WERI-Rb-1 (cell line): Measurements from ENCODE around the gene ACP5.
"Not testable (repeated sequence)": the region's sequence is repeated elsewhere in the genome, so short reads cannot be mapped to it uniquely, and the experiment has no call there.

Experiments used
- DNase-seq: peaks from one replicate; pipeline ENCODE4 v3.0.0-alpha.2; 2020
- H3K27ac ChIP-seq: fragments of 250-450 bp; sonication (Bioruptor Pico); 2 replicates; pipeline ENCODE4 v1.5.1; 2020; ENCODE audit warnings: mild to moderate bottlenecking, moderate library complexity
- H3K27me3 ChIP-seq: fragments of 250-450 bp; sonication (Bioruptor Pico); 2 replicates; pipeline ENCODE4 v1.5.1; 2021; ENCODE audit warnings: mild to moderate bottlenecking, low read depth, moderate library complexity; ENCODE audit not compliant: insufficient read depth, severe bottlenecking
- H3K36me3 ChIP-seq: fragments of 250-450 bp; sonication (Bioruptor Pico); 2 replicates; pipeline ENCODE4 v1.5.1; 2020; ENCODE audit warnings: mild to moderate bottlenecking, moderate library complexity
- H3K4me3 ChIP-seq: 2 replicates; pipeline ENCODE4 v1.5.1; 2011; ENCODE audit warnings: low read depth, mild to moderate bottlenecking, control low read depth, low read length
- H3K9me3 ChIP-seq: fragments of 250-450 bp; sonication (Bioruptor Pico); 2 replicates; pipeline ENCODE4 v1.5.1; 2021; ENCODE audit warnings: mild to moderate bottlenecking, moderate library complexity; ENCODE audit not compliant: severe bottlenecking
- TF ChIP-seq, protein P1 (sequence below): IDR thresholded peaks from 2 replicates; pipeline ENCODE4 v1.5.1; 2011; ENCODE audit warnings: low read depth, mild to moderate bottlenecking, control low read depth, inconsistent platforms, low read length

The ACP5 gene

DNA sequence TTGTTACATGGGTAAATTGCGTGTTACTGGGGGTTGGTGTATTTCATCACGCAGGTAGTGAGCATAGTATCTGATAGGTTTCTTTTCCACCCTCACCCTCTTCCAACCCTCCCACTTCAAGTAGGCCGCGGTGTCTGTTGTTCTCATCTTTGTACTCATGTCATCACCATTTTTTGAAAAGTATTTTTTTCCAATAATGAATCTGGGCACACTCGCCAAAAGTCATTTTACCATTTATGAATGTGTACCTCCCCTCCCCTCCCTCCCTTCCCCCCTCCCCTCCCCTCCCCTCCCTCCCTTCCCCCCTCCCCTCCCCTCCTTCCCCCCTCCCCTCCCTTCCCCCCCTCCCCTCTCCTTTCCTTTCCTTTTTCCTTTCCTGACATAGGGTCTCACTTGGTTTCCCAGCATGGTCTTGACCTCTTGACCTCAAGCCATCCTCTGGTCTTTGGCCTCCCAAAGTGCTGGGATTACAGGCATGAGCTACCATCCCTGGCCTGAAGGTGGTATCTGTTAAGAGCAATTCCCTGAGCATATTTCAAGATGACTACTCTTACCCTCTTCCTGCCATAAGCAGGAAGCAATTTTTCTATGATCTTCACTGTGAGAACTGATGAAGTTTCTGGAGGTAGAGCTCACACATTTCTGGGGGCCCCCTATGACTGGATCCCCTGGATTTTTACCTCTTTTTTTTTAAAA, 35.5 kb upstream of the ACP5 start:
- no peak overlapping the region for H3K4me3 ChIP-seq
- no peak for DNase-seq
- H3K9me3 ChIP-seq, result peaks cover 17% of the 10 kb centered on the region
- TF ChIP-seq, protein P1, sequence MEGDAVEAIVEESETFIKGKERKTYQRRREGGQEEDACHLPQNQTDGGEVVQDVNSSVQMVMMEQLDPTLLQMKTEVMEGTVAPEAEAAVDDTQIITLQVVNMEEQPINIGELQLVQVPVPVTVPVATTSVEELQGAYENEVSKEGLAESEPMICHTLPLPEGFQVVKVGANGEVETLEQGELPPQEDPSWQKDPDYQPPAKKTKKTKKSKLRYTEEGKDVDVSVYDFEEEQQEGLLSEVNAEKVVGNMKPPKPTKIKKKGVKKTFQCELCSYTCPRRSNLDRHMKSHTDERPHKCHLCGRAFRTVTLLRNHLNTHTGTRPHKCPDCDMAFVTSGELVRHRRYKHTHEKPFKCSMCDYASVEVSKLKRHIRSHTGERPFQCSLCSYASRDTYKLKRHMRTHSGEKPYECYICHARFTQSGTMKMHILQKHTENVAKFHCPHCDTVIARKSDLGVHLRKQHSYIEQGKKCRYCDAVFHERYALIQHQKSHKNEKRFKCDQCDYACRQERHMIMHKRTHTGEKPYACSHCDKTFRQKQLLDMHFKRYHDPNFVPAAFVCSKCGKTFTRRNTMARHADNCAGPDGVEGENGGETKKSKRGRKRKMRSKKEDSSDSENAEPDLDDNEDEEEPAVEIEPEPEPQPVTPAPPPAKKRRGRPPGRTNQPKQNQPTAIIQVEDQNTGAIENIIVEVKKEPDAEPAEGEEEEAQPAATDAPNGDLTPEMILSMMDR, result 0 out of 2 replicates have a peak, but pooled peaks have one; percentile 10
- H3K27ac ChIP-seq, result no peak overlapping the region
- H3K36me3 ChIP-seq, result peaks cover 41% of the 10 kb centered on the region
- H3K27me3 ChIP-seq, result no peaks in the 10 kb centered on the region

DNA sequence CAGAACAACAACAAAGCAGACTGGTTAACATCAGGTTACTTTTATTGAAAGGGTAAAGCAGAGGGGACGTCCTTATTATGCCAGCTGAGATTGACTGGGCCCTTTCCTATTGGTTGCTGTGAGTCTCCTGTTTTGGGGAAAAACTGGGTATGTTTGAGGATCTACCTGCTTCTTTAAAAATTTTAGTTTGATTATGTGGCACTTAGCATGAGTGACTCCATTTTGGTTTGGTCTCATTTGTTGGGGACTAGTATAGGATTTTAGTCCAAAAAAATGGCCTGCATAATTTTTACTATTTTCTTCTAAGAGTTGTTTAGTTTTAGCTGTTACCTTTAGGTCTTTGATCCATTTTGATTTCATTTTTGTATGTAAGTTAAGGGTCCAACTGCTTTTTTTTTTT, 34.3 kb upstream of the ACP5 start:
- Histone ChIP-seq H3K9me3 (peaks cover 5% of the 10 kb centered on the region), H3K4me3 (no peak overlapping the region), H3K27me3 (no peaks in the 10 kb centered on the region), H3K27ac (no peak overlapping the region), H3K36me3 (peaks cover 35% of the 10 kb centered on the region)
- TF ChIP-seq, protein P1, result no peak
- DNase-seq, result no peak

- Histone ChIP-seq H3K27ac (no peak overlapping the region), H3K36me3 (peaks cover 40% of the 10 kb centered on the region), H3K27me3 (no peaks in the 10 kb centered on the region), H3K4me3 (no peak overlapping the region), H3K9me3 (peaks cover 4% of the 10 kb centered on the region)
- TF ChIP-seq, protein P1, result no peak
- DNase-seq, result no peak
Observed at GRCh38 chr19:11606484-11606883, 29.0 kb upstream of the ACP5 start.

DNA sequence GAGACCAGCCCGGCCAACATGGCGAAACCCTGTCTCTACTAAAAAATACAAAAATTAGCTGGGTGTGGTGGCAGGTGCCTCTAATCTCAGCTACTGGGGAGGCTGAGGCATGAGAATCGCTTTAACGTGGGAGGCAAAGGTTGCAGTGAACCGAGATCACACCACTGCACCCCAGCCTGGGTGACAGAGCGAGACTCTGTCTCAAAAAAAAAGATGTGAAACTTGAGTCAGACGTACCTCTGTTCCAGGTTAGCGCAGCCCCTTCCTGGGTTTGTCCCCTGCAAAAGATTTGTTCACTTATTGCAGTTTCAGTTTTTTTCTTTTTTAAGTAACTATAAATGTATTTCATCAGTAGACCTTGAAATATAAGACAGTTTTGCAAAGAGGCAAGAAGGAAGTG, 22.3 kb upstream of the ACP5 start:
- H3K9me3 ChIP-seq, H3K27ac ChIP-seq, DNase-seq, H3K4me3 ChIP-seq, H3K27me3 ChIP-seq: not testable (repeated sequence)
- H3K36me3 ChIP-seq, result peaks cover 49% of the 10 kb centered on the region

GRCh38 chr19:11598746-11599145, 21.3 kb upstream of the ACP5 start:
- Histone ChIP-seq H3K27me3 (no peaks in the 10 kb centered on the region), H3K27ac (no peak overlapping the region; the same call in 1 of the 2 replicates), H3K4me3 (no peak overlapping the region), H3K36me3 (peaks cover 40% of the 10 kb centered on the region), H3K9me3 (no peaks in the 10 kb centered on the region)
- no peak for DNase-seq
- TF ChIP-seq, protein P1, result no peak

GRCh38 chr19:11598103-11598483, 20.6 kb upstream of the ACP5 start:
- H3K9me3 ChIP-seq, result no peaks in the 10 kb centered on the region
- H3K36me3 ChIP-seq, result peaks cover 38% of the 10 kb centered on the region
- H3K27me3 ChIP-seq, result no peaks in the 10 kb centered on the region
- H3K27ac ChIP-seq, result peak overlapping the region; percentile 98
- H3K4me3 ChIP-seq, result peak overlapping the region; percentile 66
- TF ChIP-seq, protein P1, result no peak
- DNase-seq, result peak; percentile 19
